HG03469 (cell line): ENCODE measurements around the gene SGSM2.

Experiments
- ATAC-seq: cut with Tn5 transposase; IDR thresholded peaks from one replicate; pipeline ENCODE4 v1.9.1; 2021; ENCODE audit warnings: mild to moderate bottlenecking, moderate library complexity, moderate number of reproducible peaks; ENCODE audit not compliant: unreplicated experiment

The SGSM2 gene

DNA sequence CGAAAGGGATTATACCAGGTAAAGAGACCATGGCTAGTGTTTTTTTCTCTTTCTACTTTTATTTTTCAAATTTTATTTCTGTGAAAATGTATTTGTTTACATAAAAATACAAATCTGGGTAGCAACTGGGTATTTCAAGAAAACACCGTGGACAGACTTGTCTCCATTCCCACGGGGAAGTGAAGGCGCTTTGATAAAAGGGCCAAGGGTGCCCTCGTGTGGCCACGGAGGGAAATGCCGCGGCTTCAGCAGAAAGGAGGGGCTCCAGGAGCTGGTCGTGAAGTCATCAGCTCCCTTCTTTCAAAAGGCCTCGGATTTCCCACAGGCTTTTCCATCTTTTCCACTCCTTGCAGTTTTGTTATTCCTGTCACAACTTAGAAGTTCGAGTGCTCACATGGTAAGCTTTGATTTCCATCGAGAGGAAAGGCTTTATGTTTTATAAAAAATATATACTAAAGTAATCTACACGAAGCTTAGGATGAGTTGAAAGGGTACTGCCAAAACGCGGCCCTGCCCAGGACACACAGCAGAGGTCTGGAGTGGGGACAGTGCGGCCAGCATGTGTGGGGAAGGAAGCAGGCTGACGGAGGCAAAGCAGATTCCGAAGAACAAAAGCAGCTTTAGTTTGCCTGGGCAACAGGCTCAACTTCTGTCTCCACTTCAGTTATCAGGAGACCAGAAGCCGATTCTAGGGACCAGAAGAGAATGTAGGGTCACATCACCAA is 78.9 kb downstream of the SGSM2 start:
- no peak for ATAC-seq

DNA sequence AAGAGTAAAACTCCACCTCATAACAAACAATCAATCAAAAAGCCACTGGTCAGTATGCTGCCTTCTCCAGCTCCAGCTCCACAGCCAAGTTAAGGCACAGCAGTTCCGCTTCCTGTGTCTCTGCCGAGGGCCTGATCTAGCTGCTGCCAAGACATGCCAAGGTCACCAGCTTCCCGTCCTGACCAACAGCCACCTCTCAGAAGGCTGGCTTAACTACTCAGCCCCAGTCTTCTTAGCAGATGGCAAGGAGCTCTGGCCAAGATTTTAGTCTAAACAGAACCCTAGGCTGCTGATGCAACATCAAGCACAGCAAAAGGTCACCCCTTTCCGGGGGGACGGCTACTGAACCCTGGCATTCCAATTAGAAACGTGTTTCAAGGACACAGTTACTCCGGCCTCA is 81.3 kb downstream of the SGSM2 start:
- ATAC-seq = no peak

DNA sequence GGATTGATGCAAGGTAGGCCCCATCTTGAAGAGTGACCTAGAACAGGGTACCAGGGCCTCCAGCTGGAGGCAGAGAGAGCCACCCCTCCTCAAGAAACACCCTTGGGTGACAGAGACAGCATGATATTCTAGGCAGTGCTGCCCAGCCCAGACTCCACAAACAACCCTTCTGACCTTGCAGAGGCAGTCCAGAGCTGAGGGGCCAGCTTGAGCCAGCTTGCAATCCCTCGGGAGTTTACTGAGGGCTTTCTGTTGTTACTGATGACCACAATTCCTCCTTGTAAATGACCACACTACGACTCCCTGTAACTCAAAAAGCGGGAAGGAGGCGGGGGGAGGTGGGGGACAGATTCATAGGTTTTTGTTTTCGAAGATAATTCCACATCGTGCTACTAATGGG is 82.2 kb downstream of the SGSM2 start:
- ATAC-seq = no peak

DNA sequence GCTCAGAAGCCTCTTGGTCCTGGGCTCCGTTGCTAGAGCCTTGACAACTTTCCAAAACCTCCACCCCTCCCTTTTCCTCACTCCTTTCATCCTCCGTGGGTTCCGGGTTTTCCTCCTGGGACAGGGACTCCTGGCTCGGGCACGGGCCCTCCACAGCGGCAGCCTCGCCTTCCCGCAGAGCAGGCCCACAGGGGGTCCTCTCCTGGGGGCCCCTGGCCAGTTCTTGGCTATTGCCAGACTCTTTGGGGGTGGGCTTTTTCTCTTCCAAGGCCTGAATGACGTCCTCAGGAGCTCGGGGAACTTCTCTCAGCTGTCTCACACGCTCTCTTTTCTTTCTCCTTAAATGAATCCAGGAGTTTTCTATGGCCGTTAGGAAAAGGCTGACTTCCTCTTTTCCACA is 82.9 kb downstream of the SGSM2 start:
- ATAC-seq = no peak

DNA sequence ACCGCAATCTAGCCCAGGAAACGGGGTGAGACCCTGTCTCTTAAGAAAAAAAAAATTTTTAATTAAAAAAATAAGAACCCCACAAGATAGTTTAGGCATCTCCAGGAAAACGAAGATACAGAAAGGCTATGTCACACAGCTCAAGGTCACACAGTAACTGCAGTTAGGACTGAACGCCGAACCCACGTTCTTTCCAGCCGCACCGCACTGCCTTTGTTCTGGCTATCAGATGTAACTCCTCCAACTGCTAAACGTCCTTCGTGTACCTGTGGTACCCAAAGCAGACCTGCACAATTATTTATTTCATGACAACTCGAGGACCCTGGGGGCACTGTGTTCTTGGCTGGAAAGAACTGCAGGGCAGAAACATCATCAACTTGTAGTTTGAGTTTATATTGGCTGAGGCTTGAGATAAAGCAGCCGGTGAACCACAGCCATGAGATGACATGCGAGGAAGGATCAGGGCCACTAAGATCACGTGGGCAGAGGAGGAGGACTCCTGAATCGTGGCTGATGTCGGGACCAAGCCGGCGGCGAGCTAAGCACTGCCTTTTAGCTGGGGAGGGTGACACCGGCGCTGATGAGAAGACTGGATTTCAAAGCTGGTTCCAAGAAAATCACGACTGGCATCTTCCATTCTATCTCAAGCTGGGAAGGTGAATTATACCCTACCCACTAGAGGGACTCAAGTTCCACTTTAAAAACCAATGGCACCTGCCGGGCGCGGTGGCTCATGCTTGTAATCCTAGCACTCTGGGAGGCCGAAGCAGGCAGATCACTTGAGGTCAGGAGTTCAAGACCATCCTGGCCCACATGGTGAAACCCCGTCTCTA is 84.2 kb downstream of the SGSM2 start:
- ATAC-seq = no peak

DNA sequence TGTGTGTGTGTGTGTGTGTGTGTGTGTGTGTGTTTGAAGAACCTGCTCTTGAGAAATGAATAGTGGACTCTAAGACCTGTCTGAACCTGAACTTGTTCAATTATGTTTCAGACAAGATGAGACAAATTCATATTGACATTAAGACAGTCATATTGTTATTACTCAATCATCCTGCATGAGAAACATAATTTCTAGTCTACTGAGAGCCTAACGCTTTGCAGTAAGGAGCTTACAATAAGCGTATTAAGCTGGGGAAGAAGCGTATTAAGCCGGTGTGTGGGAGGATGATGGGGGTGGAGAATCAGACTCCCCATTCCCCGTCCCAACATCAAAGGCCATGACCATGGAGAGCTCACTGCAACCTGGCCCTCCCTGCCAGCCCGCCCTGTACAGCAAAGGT is 86.0 kb downstream of the SGSM2 start:
- ATAC-seq = no peak

DNA sequence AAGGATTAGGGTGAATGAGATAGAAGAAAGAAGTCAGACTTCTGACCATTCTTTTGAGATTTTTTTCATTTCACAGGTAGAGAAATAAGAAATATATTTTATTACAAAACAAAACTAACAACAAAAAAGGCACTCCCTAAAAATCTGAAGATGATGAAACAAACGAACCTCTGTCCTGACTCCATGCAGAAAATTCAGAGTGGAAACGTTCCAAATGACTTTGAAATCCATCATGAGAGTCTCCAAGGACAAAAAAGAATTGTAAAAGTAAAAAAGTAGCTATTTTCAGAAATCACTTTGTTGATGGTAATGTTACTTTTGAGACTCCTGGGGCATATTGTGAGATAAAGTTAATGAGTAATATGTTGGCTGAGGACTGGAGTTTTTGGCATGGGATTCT is 89.9 kb downstream of the SGSM2 start:
- ATAC-seq = no peak

DNA sequence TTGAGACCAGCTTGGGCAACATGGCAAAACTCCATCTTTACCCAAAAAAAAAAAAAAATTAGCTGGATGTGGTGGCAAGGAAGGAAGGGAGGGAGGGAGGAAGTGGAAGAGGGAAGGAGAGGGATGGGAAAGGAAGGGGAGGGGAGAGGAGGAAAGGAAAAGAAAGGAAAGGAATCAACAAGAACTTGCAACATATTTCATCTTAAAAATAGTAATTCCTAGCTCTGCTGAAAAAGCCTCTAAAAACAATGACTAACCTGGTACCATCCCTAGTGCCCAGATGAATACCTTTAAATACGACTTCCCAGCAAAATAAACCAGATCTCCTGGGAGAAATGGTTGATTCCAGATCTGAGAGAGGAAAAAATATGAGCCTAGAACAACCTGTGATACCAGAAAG is 90.6 kb downstream of the SGSM2 start:
- no peak for ATAC-seq
